Measurements from ENCODE around the gene GPRC5C.
"Not testable (repeated sequence)": the region's sequence is repeated elsewhere in the genome, so short reads cannot be mapped to it uniquely, and the experiment has no call there.

GPRC5C gene

GRCh38 chr17:74488276-74488675, 56.4 kb downstream of the GPRC5C start:
- DNase-seq (ENCODE audit: low spot score in 2 of 2); in situ Hi-C loops (cut with MboI; ENCODE audit: low sequenced_read_pairs); H3K27me3 ChIP-seq (ENCODE audit: low read depth): not testable (repeated sequence)

GRCh38 chr17:74490716-74491115, 58.8 kb downstream of the GPRC5C start:
- Histone ChIP-seq H3K27me3 (ENCODE audit: low read depth) (no peaks in the 10 kb centered on the region), H3K4me1 (no peaks in the 10 kb centered on the region), H3K36me3 (replicated peaks) (no peaks in the 10 kb centered on the region), H3K4me3 (no peak overlapping the region), H3K9me3 (no peaks in the 10 kb centered on the region)
- DNase-seq (ENCODE audit: low spot score in 2 of 2), result no peak
- in situ Hi-C loops (cut with MboI; ENCODE audit: low sequenced_read_pairs), result no loop called here

More at GRCh38 chr17:74488276-74488675, 56.4 kb downstream of the GPRC5C start:
- H3K4me3 ChIP-seq; H3K9me3 ChIP-seq; H3K4me1 ChIP-seq; H3K36me3 ChIP-seq (replicated peaks): not testable (repeated sequence)

GRCh38 chr17:74491626-74492025, 59.7 kb downstream of the GPRC5C start:
- no peak for DNase-seq (ENCODE audit: low spot score in 2 of 2)
- H3K9me3 ChIP-seq, result no peaks in the 10 kb centered on the region
- in situ Hi-C loops (cut with MboI; ENCODE audit: low sequenced_read_pairs), result no loop called here
- H3K36me3 ChIP-seq (replicated peaks), result no peaks in the 10 kb centered on the region
- H3K27me3 ChIP-seq (ENCODE audit: low read depth), result no peaks in the 10 kb centered on the region
- H3K4me3 ChIP-seq, result no peak overlapping the region
- no peaks in the 10 kb centered on the region for H3K4me1 ChIP-seq

- Histone ChIP-seq H3K36me3 (replicated peaks) (no peaks in the 10 kb centered on the region), H3K9me3 (no peaks in the 10 kb centered on the region), H3K4me3 (no peak overlapping the region), H3K27me3 (ENCODE audit: low read depth) (no peaks in the 10 kb centered on the region), H3K4me1 (no peaks in the 10 kb centered on the region)
- in situ Hi-C loops (cut with MboI; ENCODE audit: low sequenced_read_pairs), result no loop called here
- peak; percentile 59 to 81 for DNase-seq (ENCODE audit: low spot score in 2 of 2)
Observed at GRCh38 chr17:74493331-74493833, 61.5 kb downstream of the GPRC5C start.

Measured in HAP-1 (cell line).